A673 (cell line): Measurements from ENCODE around the gene FMNL3. TPM values are rescaled to one million over a fixed set of nuclear protein-coding genes. Genes with fewer than 3 reads are reported as not detected.

Experiments
- BruUV-seq: library from RNA; stranded (reverse); fragments of 400-500 nt; replicated peaks from 2 replicates; lab custom pipeline; 2021; lab: Mats Ljungman, UMichigan
- CTCF ChIA-PET: fragments of 300-600 bp; sonication (Branson Sonifier 250); formaldehyde crosslinking; loops from one replicate; lab custom pipeline; 2022; ENCODE audit warnings: antibody characterized with exemption; lab: Charles Lee
- POLR2A ChIA-PET: fragments of 300-600 bp; sonication (Branson Sonifier 250); formaldehyde crosslinking; loops from one replicate; lab custom pipeline; 2022; ENCODE audit warnings: antibody characterized with exemption; ENCODE audit not compliant: low non-redundant PET; lab: Charles Lee
- DNase-seq: peaks from one replicate; pipeline ENCODE4 v3.0.0-alpha.2; 2015; ENCODE audit warnings: low spot score
- H3K27ac ChIP-seq: fragments of 200-600 bp; sonication (generic); 2 replicates; pipeline ENCODE4 v1.5.1; 2016; ENCODE audit warnings: mixed run types, low read depth, mild to moderate bottlenecking, mixed read lengths, antibody characterized with exemption, low read length; ENCODE audit not compliant: poor library complexity, severe bottlenecking
- H3K27me3 ChIP-seq: fragments of 200-600 bp; sonication (generic); replicated peaks from 2 replicates; pipeline ENCODE4 v1.6.1; 2017; ENCODE audit warnings: mixed run types, low read depth, mild to moderate bottlenecking, mixed read lengths, antibody characterized with exemption, low read length; ENCODE audit not compliant: insufficient read depth, poor library complexity
- H3K36me3 ChIP-seq: fragments of 200-600 bp; sonication (generic); 2 replicates; pipeline ENCODE4 v1.6.1; 2016; ENCODE audit warnings: mixed run types, mild to moderate bottlenecking, mixed read lengths, antibody characterized with exemption, low read length; ENCODE audit not compliant: insufficient read depth, poor library complexity, severe bottlenecking
- H3K4me1 ChIP-seq: fragments of 200-600 bp; sonication (generic); 2 replicates; pipeline ENCODE4 v1.6.1; 2017; ENCODE audit warnings: mixed run types, mild to moderate bottlenecking, mixed read lengths, antibody characterized with exemption, low read length; ENCODE audit not compliant: insufficient read depth, poor library complexity, severe bottlenecking
- H3K4me3 ChIP-seq: fragments of 200-600 bp; sonication (generic); 2 replicates; pipeline ENCODE4 v1.5.1; 2016; ENCODE audit warnings: low read depth, mixed run types, mild to moderate bottlenecking, mixed read lengths, low read length; ENCODE audit not compliant: poor library complexity, severe bottlenecking
- H3K9me3 ChIP-seq: fragments of 200-600 bp; sonication (generic); 2 replicates; pipeline ENCODE4 v1.6.1; 2016; ENCODE audit warnings: mixed run types, low read depth, mild to moderate bottlenecking, mixed read lengths, antibody characterized with exemption, low read length; ENCODE audit not compliant: poor library complexity, severe bottlenecking
- CTCF ChIP-seq: fragments of 300-800, 200-600 bp; sonication (generic); conservative IDR thresholded peaks from 2 replicates; pipeline ENCODE4 v1.5.1; 2017; ENCODE audit warnings: low read depth, mild to moderate bottlenecking, antibody characterized with exemption, low read length, moderate library complexity, mixed read lengths
- EZH2 ChIP-seq: fragments of 200-600 bp; sonication (generic); IDR thresholded peaks from 2 replicates; pipeline ENCODE4 v1.6.1; 2017; ENCODE audit warnings: borderline replicate concordance, low read depth, mild to moderate bottlenecking, mixed read lengths, antibody characterized with exemption, low read length; ENCODE audit not compliant: poor library complexity, severe bottlenecking
- intact Hi-C: fragments of 100-400 bp; cut with micrococcal nuclease; formaldehyde crosslinking; loops from one replicate; pipeline ENCODE4 v1.10.0; 2022; ENCODE audit not compliant: unreplicated experiment
- total RNA-seq: library from RNA; stranded (reverse); gene quantifications from 2 replicates; pipeline ENCODE4 v1.2.3, GENCODE V29; 2021

The FMNL3 gene
- total RNA-seq, 1 experiment from 2014 or later: 22.0 TPM

- no peaks in the 10 kb centered on the region for H3K27me3 ChIP-seq
- intact Hi-C loops: no loop called here
- no peak for TF ChIP-seq EZH2
- TF ChIP-seq CTCF: no peak
- CTCF ChIA-PET: interaction anchor here (1.7 kb wide), 1 partner anchor 196 kb away, joined by 4 read pairs; no protein-coding TSS in a partner anchor
- no peak for DNase-seq
- H3K4me3 ChIP-seq: no peak overlapping the region
- no TSS peak for BruUV-seq
- peaks cover 23% of the 10 kb centered on the region for H3K36me3 ChIP-seq
- no peaks in the 10 kb centered on the region for H3K9me3 ChIP-seq
- H3K4me1 ChIP-seq: peaks cover 9% of the 10 kb centered on the region
- H3K27ac ChIP-seq: no peak overlapping the region
- POLR2A ChIA-PET: interaction anchor here (0.6 kb wide), 1 partner anchor 40 kb away, joined by 3 read pairs; no protein-coding TSS in a partner anchor
Measured at GRCh38 chr12:49643135-49643534, 64.1 kb downstream of the FMNL3 start.

- POLR2A ChIA-PET: interaction anchor here (0.6 kb wide), 1 partner anchor 148 kb away, joined by 15 read pairs; no protein-coding TSS in a partner anchor
- intact Hi-C loops: no loop called here
- DNase-seq: no peak
Measured at GRCh38 chr12:49642370-49642802, 64.8 kb downstream of the FMNL3 start.

GRCh38 chr12:49641748-49642369 lies 65.3 kb downstream of the FMNL3 start:
- peaks cover 23% of the 10 kb centered on the region for H3K36me3 ChIP-seq
- POLR2A ChIA-PET: interaction anchor here (0.6 kb wide), 1 partner anchor 148 kb away, joined by 15 read pairs; no protein-coding TSS in a partner anchor
- no peak overlapping the region for H3K27ac ChIP-seq
- TF ChIP-seq EZH2: no peak
- TF ChIP-seq CTCF: no peak
- no TSS peak for BruUV-seq
- H3K27me3 ChIP-seq: no peaks in the 10 kb centered on the region
- intact Hi-C loops: no loop called here
- H3K9me3 ChIP-seq: no peaks in the 10 kb centered on the region
- DNase-seq: no peak
- no peak overlapping the region for H3K4me3 ChIP-seq
- peaks cover 1% of the 10 kb centered on the region for H3K4me1 ChIP-seq
- CTCF ChIA-PET: no interaction called here

More at GRCh38 chr12:49642370-49642802, 64.8 kb downstream of the FMNL3 start:
- CTCF ChIA-PET: no interaction called here
- Histone ChIP-seq H3K27me3 (no peaks in the 10 kb centered on the region), H3K36me3 (peaks cover 23% of the 10 kb centered on the region), H3K27ac (no peak overlapping the region), H3K4me3 (no peak overlapping the region), H3K9me3 (no peaks in the 10 kb centered on the region), H3K4me1 (peaks cover 6% of the 10 kb centered on the region)
- no TSS peak for BruUV-seq
- TF ChIP-seq CTCF (no peak), EZH2 (no peak)
